Gastrocnemius medialis (tissue), 4 donors: ENCODE measurements around the gene ADARB2.

ENCODE experiments used
- CTCF ChIP-seq, 5 experiments: fragments of 450-650 bp in 3 of 5; fragments of 200-600 bp in 2 of 5; sonication (generic) in 2 of 5; IDR thresholded peaks in 4 of 5; conservative IDR thresholded peaks in 1 of 5; 1 replicate in 4 of 5; 2 replicates in 1 of 5; pipeline ENCODE4 v1.5.1; 2016 to 2019; ENCODE audit warnings: antibody characterized with exemption in 5 of 5, mild to moderate bottlenecking in 3 of 5, moderate library complexity in 3 of 5
- POLR2A ChIP-seq, 2 donors: fragments of 450-650 bp; IDR thresholded peaks; one replicate each; pipeline ENCODE4 v1.6.1; 2017; ENCODE audit warnings: antibody characterized with exemption in 2 of 2, mild to moderate bottlenecking in 2 of 2, moderate library complexity in 2 of 2

- TF ChIP-seq CTCF (IDR thresholded peaks at IDR 0.05 in 4 of 5, conservative IDR thresholded peaks at IDR 0.05 in 1 of 5) (no peak), POLR2A (IDR thresholded peaks at IDR 0.05) (no peak)
These were observed 188.7 kb downstream of the ADARB2 start for GRCh38 chr10:1548596-1548995.
